ENCODE data around the gene DISC1.

GRCh38 chr1:231720652-231721325 lies 94.2 kb downstream of the DISC1 start:
- TF ChIP-seq CTCF (IDR thresholded peaks at IDR 0.05) = no peak
- TF ChIP-seq POLR2A (IDR thresholded peaks at IDR 0.05) = no peak
- TF ChIP-seq POLR2AphosphoS5 (IDR thresholded peaks at IDR 0.05) = no peak
